DND-41 (cell line): ENCODE measurements around the gene RHOT2.

ENCODE experiments used
- ATAC-seq: fragments of 200-7000 bp; cut with Tn5 transposase; 3 replicates; pipeline ENCODE4 v1.9.1; 2021; ENCODE audit warnings: low read depth; ENCODE audit not compliant: insufficient read depth
- DNase-seq: peaks from one replicate; pipeline ENCODE4 v3.0.0-alpha.2; 2020
- H2AFZ ChIP-seq: 2 replicates; pipeline ENCODE4 v1.6.0; 2012; ENCODE audit warnings: low read depth, low read length
- H3K27ac ChIP-seq: 2 replicates; pipeline ENCODE4 v1.5.1; 2012; ENCODE audit warnings: low read length, inconsistent platforms
- H3K27me3 ChIP-seq: fragments of 200-600 bp; sonication (generic); 2 replicates; pipeline ENCODE4 v1.6.0; 2012; ENCODE audit warnings: low read length, mild to moderate bottlenecking, inconsistent platforms; ENCODE audit not compliant: insufficient read depth, poor library complexity
- H3K36me3 ChIP-seq: 2 replicates; pipeline ENCODE4 v1.5.1; 2012; ENCODE audit warnings: low read length, inconsistent platforms; ENCODE audit not compliant: insufficient read depth
- H3K4me1 ChIP-seq: 2 replicates; pipeline ENCODE4 v1.5.1; 2012; ENCODE audit warnings: mild to moderate bottlenecking, low read length; ENCODE audit not compliant: insufficient read depth
- H3K4me2 ChIP-seq: 2 replicates; pipeline ENCODE4 v1.6.0; 2012; ENCODE audit warnings: mild to moderate bottlenecking, moderate library complexity, low read length, inconsistent platforms; ENCODE audit not compliant: insufficient read depth
- H3K4me3 ChIP-seq, 2 experiments: fragments of 200-600 bp in 1 of 2; shearing (Covaris generic) in 1 of 2; 2 replicates each; pipeline ENCODE4 v1.5.1; 2012 to 2016; ENCODE audit warnings: inconsistent platforms in 2 of 2, low read length in 2 of 2, mild to moderate bottlenecking in 2 of 2, low read depth in 1 of 2, moderate library complexity in 1 of 2
- H3K79me2 ChIP-seq: 2 replicates; pipeline ENCODE4 v1.6.0; 2012; ENCODE audit warnings: low read length, inconsistent platforms; ENCODE audit not compliant: insufficient read depth
- H3K9ac ChIP-seq: 2 replicates; pipeline ENCODE4 v1.6.0; 2012; ENCODE audit warnings: low read depth, mild to moderate bottlenecking, inconsistent platforms, low read length, moderate library complexity
- H3K9me3 ChIP-seq: 2 replicates; pipeline ENCODE4 v1.5.1; 2012; ENCODE audit warnings: low read length, moderate library complexity, mild to moderate bottlenecking, inconsistent platforms; ENCODE audit not compliant: insufficient read depth, severe bottlenecking
- H4K20me1 ChIP-seq: 2 replicates; pipeline ENCODE4 v1.6.0; 2012; ENCODE audit warnings: low read length; ENCODE audit not compliant: insufficient read depth
- CTCF ChIP-seq: IDR thresholded peaks from 2 replicates; pipeline ENCODE4 v1.5.1; 2012; ENCODE audit warnings: borderline replicate concordance, low read length, moderate library complexity, mild to moderate bottlenecking; ENCODE audit not compliant: poor library complexity, severe bottlenecking; ENCODE audit errors: extremely low read depth
- EZH2 ChIP-seq: IDR thresholded peaks from 3 replicates; pipeline ENCODE4 v1.6.1; 2012; ENCODE audit warnings: borderline replicate concordance, low read depth, mild to moderate bottlenecking, moderate library complexity, low read length, inconsistent platforms; ENCODE audit not compliant: severe bottlenecking

The RHOT2 gene

DNA sequence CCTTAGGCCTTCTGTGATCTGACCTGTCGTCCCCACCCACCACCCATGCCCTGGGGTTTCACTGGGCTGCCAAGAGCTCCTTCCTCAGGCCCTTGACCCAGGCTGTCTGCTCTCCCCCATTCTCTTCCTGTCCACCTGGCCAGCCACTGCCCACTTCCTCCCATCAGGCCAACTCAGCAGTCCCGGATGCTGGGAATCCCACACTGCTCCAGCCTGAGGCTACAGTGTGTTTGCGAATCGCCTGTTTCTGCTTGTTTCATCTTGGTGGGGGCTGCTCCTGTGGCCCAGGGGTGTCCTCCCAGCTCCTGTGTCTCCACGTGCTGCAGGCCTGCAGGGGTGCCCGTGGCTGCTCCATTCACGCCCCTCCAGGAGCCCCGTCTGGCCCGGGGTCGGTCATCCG is 46.1 kb downstream of the RHOT2 start:
- Histone ChIP-seq H3K4me1 (peaks cover 50% of the 10 kb centered on the region), H3K4me2 (peak overlapping the region; percentile 68), H3K9ac (peak overlapping the region; percentile 57), H2AFZ (peak overlapping the region; percentile 71; the same call in 1 of the 2 replicates), H4K20me1 (peaks cover 37% of the 10 kb centered on the region), H3K79me2 (peaks cover 18% of the 10 kb centered on the region), H3K27me3 (no peaks in the 10 kb centered on the region), H3K4me3 (peak overlapping the region in 1 of 2 experiments; percentile 75; a peak in 2 of 4 replicates), H3K27ac (no peak overlapping the region), H3K36me3 (peaks cover 12% of the 10 kb centered on the region; the same call in 1 of the 2 replicates), H3K9me3 (no peaks in the 10 kb centered on the region)
- TF ChIP-seq CTCF (no peak), EZH2 (no peak)
- no peak for ATAC-seq
- no peak for DNase-seq

- TF ChIP-seq CTCF (no peak), EZH2 (no peak)
- peak within 1 kb of the TSS; percentile 71 for H2AFZ ChIP-seq
- peak within 1 kb of the TSS; percentile 68 for H3K4me2 ChIP-seq
- peak within 1 kb of the TSS; percentile 67 to 75; a peak in 3 of 4 replicates for H3K4me3 ChIP-seq
- H3K79me2 ChIP-seq = peaks cover 18% of the 10 kb centered on the region
- peaks cover 57% of the 10 kb centered on the region for H3K4me1 ChIP-seq
- no peaks in the 10 kb centered on the region for H3K9me3 ChIP-seq
- ATAC-seq (peak; percentile 91), DNase-seq (peak; percentile 93)
- H3K27ac ChIP-seq = peak within 1 kb of the TSS; percentile 52
- no peaks in the 10 kb centered on the region for H3K27me3 ChIP-seq
- H4K20me1 ChIP-seq = peaks cover 42% of the 10 kb centered on the region
- H3K36me3 ChIP-seq = peaks cover 12% of the 10 kb centered on the region; the same call in 1 of the 2 replicates
- peak within 1 kb of the TSS; percentile 74 for H3K9ac ChIP-seq
These were observed 46.9 kb downstream of the RHOT2 start, which contains the start of gene METRN for GRCh38 chr16:714558-715476. Gene METRN (plus strand): TSS chr16:715118. CDS start chr16:715290, 172 bp downstream.

GRCh38 chr16:715477-716199 is 47.7 kb downstream of the RHOT2 start:
- Histone ChIP-seq H3K27me3 (peaks cover 6% of the 10 kb centered on the region), H2AFZ (peak overlapping the region; percentile 71)

More at GRCh38 chr16:715477-716199, 47.7 kb downstream of the RHOT2 start:
- peaks cover 12% of the 10 kb centered on the region; the same call in 1 of the 2 replicates for H3K36me3 ChIP-seq
- peak; percentile 28 for DNase-seq
- H3K9me3 ChIP-seq = no peaks in the 10 kb centered on the region
- peak overlapping the region; percentile 68 for H3K4me2 ChIP-seq
- H3K79me2 ChIP-seq = peaks cover 18% of the 10 kb centered on the region
- H4K20me1 ChIP-seq = peaks cover 45% of the 10 kb centered on the region
- peak overlapping the region; percentile 74 for H3K9ac ChIP-seq
- peak; percentile 10; the same call in 2 of the 3 replicates for ATAC-seq
- peaks cover 65% of the 10 kb centered on the region for H3K4me1 ChIP-seq
- peak overlapping the region; percentile 47; the same call in 1 of the 2 replicates for H3K27ac ChIP-seq
- H3K4me3 ChIP-seq = peak overlapping the region; percentile 67 to 75; a peak in 3 of 4 replicates
- peak; percentile 8 for TF ChIP-seq CTCF
- no peak for TF ChIP-seq EZH2
